WTC11 (cell line): Measurements from ENCODE around the gene NUP210.

Experiments used
- CTCF ChIP-seq: fragments of 200-600 bp; IDR thresholded peaks from 2 replicates; pipeline ENCODE4 v1.8.0; 2022; ENCODE audit warnings: antibody characterized with exemption
- ESRRA ChIP-seq: sonication (generic); formaldehyde crosslinking; IDR thresholded peaks from 2 replicates; pipeline ENCODE4 v1.8.1; 2022; ENCODE audit warnings: mild to moderate bottlenecking, missing genetic modification reagents, borderline replicate concordance
- HMGXB4 ChIP-seq: sonication (generic); formaldehyde crosslinking; IDR thresholded peaks from 2 replicates; pipeline ENCODE4 v1.8.1; 2023; ENCODE audit warnings: mild to moderate bottlenecking, moderate library complexity, missing genetic modification reagents
- KAT7 ChIP-seq: sonication (generic); formaldehyde crosslinking; IDR thresholded peaks from 2 replicates; pipeline ENCODE4 v1.8.1; 2023; ENCODE audit warnings: missing genetic modification reagents, mild to moderate bottlenecking, borderline replicate concordance
- MYBL2 ChIP-seq: sonication (generic); formaldehyde crosslinking; IDR thresholded peaks from 2 replicates; pipeline ENCODE4 v1.8.1; 2023; ENCODE audit warnings: mild to moderate bottlenecking, moderate library complexity, missing genetic modification reagents
- ZNF121 ChIP-seq: sonication (generic); formaldehyde crosslinking; IDR thresholded peaks from 2 replicates; pipeline ENCODE4 v1.8.0; 2023; ENCODE audit warnings: missing genetic modification reagents

GRCh38 chr3:13372656-13373055 is 47.5 kb downstream of the NUP210 start:
- TF ChIP-seq CTCF (no peak), ESRRA (no peak), MYBL2 (CRISPR knock-in tag) (no peak), KAT7 (CRISPR knock-in tag) (no peak), ZNF121 (CRISPR knock-in tag) (no peak), HMGXB4 (no peak)
